Adipocyte (in vitro differentiated cells): ENCODE data around the gene SERPINC1.

Source experiments
- DNase-seq: peaks from one replicate; pipeline ENCODE4 v3.0.0-alpha.2; 2015; ENCODE audit warnings: low read depth
- H3K27me3 ChIP-seq: replicated peaks from 2 replicates; pipeline ENCODE4 v1.7.0; 2013; ENCODE audit warnings: mild to moderate bottlenecking, low read length, moderate library complexity; ENCODE audit not compliant: control insufficient read depth, insufficient read depth
- H3K36me3 ChIP-seq: 2 replicates; pipeline ENCODE4 v1.7.0; 2013; ENCODE audit warnings: low read length, mild to moderate bottlenecking, moderate library complexity; ENCODE audit not compliant: control insufficient read depth, insufficient read depth, severe bottlenecking
- H3K4me1 ChIP-seq: 2 replicates; pipeline ENCODE4 v1.7.0; 2013; ENCODE audit warnings: mild to moderate bottlenecking, low read length, moderate library complexity; ENCODE audit not compliant: control insufficient read depth, insufficient read depth
- H3K4me3 ChIP-seq: 2 replicates; pipeline ENCODE4 v1.7.0; 2013; ENCODE audit warnings: mild to moderate bottlenecking, low read length, moderate library complexity
- H3K9ac ChIP-seq: 2 replicates; pipeline ENCODE4 v1.7.0; 2013; ENCODE audit warnings: mild to moderate bottlenecking, low read length, moderate library complexity
- H3K9me3 ChIP-seq: 2 replicates; pipeline ENCODE4 v1.7.0; 2013; ENCODE audit warnings: mild to moderate bottlenecking, low read length, moderate library complexity; ENCODE audit not compliant: control insufficient read depth

The SERPINC1 gene

DNA sequence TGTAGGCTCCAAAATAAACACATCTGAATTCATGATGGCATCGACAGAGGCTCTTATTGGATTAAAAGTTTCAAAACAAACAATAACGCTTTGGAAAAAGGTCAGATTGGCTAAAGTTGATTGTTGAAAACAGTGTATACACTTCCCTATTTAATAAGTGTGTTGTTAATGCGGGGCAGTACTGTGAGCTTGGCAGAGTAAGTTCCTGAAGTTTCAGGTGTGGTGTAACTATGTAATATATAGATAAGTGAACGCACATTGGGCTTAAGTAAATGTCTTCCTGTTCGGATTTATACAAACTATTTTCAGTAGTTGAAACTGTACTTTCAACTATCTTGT lies 48.1 kb downstream of the SERPINC1 start:
- peak overlapping the region; percentile 95 for H3K9ac ChIP-seq
- peak overlapping the region; percentile 100 for H3K4me3 ChIP-seq
- H3K27me3 ChIP-seq: no peaks in the 10 kb centered on the region
- H3K36me3 ChIP-seq: peaks cover 46% of the 10 kb centered on the region
- no peak for DNase-seq
- peaks cover 41% of the 10 kb centered on the region for H3K4me1 ChIP-seq
- H3K9me3 ChIP-seq: no peaks in the 10 kb centered on the region

DNA sequence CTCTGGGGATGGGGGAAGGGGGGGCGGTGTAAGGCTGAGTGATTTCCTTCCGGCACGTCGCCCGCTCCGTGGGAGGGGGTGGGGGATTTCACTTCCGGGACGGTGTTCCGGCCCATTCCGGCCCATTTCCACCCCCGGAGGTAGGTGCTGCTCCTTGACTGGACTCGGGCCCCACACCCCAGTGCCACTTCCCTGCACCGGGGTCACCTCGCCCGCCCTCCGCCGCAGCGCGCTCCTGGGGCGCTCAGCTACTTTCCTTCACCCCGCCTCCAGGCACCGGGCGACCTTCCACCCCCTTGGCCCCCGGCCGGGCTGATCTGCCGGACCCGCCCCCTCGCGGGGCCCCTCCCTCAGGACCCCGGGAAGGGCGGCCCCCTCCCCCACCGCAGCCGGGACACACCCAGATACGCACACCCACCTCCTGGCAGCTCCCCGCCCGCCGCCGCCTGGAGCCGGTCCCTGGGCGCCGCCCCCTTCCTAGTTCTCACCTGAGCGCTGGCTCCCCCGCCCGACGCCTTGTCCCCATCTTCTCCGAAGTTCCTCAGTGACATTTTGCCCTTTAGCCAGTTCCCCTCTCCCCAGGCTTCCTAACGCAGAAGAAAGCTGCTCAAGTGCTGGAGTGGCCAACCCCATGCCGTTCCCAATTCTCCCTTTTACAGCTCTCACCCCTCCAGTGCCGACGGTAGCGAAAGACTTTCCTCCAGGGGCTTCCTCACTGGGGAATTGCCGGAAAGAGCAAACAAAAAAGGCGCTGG lies 48.7 kb downstream of the SERPINC1 start, which contains the start of gene ZBTB37:
Gene ZBTB37, plus strand, starts transcription at position 115 of the 755 bp plus-strand sequence. CDS start 1,846 bp downstream, outside the sequence.
- no peaks in the 10 kb centered on the region for H3K27me3 ChIP-seq
- peak; percentile 80 for DNase-seq
- H3K4me3 ChIP-seq: peak within 1 kb of the TSS; percentile 100
- peaks cover 48% of the 10 kb centered on the region for H3K36me3 ChIP-seq
- H3K9ac ChIP-seq: peak within 1 kb of the TSS; percentile 95
- no peaks in the 10 kb centered on the region for H3K9me3 ChIP-seq
- peaks cover 46% of the 10 kb centered on the region for H3K4me1 ChIP-seq

DNA sequence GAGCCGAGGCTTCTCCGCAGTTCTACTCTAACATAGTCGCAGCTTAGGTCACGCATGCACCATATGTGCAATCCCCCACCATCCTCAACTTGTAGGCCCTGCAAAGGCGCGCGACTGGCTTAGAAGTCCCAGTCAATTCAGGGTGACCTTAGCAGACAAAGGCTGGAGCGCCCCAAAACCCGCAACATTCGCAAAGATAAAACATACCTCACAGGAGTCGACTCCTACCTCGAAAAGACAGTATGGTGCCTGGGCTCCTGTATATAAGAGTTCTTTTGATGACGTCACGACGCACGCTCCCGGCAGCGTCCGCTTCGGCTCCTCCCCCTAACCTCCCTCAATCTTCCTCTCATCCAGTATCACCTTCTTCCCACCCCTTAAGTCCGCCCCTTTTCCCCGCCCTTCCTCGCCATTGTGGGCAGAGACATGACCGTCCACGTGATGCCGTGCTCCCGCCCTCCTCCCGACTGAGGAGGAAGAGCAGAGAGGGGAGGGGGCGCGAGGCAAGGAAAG lies 49.3 kb downstream of the SERPINC1 start, which contains the start of gene GAS5:
Gene GAS5, minus strand, starts transcription at position 237 of the 513 bp plus-strand sequence.
- peak; percentile 100 for DNase-seq
- Histone ChIP-seq H3K4me1 (peaks cover 49% of the 10 kb centered on the region), H3K9ac (peak within 1 kb of the TSS; percentile 95), H3K4me3 (peak within 1 kb of the TSS; percentile 100), H3K9me3 (no peaks in the 10 kb centered on the region), H3K27me3 (no peaks in the 10 kb centered on the region), H3K36me3 (peaks cover 54% of the 10 kb centered on the region)

DNA sequence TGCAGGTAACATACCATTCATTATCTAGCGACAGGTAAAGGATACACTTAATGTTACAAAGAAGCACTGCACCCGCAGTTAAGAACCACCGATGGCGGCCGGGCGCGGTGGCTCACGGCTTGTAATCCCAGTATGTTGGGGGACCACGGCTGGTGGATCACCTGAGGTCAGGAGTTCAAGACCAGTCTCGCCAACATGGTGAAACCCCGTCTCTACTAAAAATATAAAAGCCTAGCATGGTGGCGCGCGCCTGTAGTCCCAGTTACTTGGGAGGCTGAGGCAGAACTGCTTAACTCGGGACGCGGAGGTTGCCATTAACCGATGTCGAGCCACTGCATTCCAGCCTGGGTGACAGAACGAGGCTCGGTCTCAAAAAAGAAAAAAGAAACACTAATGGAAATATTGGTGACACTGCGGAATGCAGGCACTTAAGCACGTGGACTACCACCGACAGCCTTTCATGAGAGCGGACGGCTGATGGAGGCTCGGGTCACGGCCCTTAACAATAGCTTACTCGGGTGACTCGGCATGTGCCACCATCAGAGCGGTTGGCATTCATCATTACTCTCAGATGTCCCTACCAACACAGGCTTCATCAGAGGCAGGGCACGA lies 49.9 kb downstream of the SERPINC1 start:
- H3K9ac ChIP-seq: peak overlapping the region; percentile 95
- no peaks in the 10 kb centered on the region for H3K9me3 ChIP-seq
- peaks cover 60% of the 10 kb centered on the region for H3K36me3 ChIP-seq
- H3K27me3 ChIP-seq: no peaks in the 10 kb centered on the region
- peak overlapping the region; percentile 100 for H3K4me3 ChIP-seq
- peaks cover 49% of the 10 kb centered on the region for H3K4me1 ChIP-seq
- DNase-seq: no peak

DNA sequence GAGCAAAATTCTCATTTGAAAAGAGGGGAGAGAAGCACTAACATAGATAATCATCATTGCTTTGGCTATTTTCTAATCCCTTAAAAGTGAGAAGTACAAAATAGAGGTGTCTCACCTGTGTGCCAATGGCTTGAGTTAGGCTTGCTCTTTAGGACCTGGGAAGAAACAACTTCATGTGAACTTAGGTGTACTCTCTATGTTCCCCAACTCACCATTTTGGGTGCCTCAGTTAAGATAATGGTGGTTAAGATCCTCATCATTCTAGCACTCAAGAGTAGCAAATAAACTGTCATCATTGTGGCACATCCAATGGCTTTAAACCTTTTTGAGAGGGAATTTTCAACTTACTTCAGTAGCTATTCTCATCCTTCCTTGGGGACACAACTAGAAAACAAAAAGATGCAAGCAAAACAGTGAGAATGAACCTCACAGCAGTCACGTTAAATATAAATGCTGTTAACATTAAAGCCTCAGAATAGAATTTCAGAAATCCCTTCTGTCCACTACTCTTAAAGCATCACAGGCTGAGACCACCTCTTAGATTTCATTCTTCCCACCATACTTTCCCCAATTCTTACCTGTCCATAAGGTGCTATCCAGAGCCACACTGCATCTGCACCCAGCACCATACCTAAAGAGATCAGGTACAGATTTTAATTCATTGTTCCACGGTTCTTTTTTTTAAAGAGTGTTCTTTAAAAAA lies 50.6 kb downstream of the SERPINC1 start:
- peak overlapping the region; percentile 95 for H3K9ac ChIP-seq
- peaks cover 49% of the 10 kb centered on the region for H3K4me1 ChIP-seq
- DNase-seq: no peak
- no peaks in the 10 kb centered on the region for H3K27me3 ChIP-seq
- peaks cover 62% of the 10 kb centered on the region for H3K36me3 ChIP-seq
- peak overlapping the region; percentile 100 for H3K4me3 ChIP-seq
- no peaks in the 10 kb centered on the region for H3K9me3 ChIP-seq

DNA sequence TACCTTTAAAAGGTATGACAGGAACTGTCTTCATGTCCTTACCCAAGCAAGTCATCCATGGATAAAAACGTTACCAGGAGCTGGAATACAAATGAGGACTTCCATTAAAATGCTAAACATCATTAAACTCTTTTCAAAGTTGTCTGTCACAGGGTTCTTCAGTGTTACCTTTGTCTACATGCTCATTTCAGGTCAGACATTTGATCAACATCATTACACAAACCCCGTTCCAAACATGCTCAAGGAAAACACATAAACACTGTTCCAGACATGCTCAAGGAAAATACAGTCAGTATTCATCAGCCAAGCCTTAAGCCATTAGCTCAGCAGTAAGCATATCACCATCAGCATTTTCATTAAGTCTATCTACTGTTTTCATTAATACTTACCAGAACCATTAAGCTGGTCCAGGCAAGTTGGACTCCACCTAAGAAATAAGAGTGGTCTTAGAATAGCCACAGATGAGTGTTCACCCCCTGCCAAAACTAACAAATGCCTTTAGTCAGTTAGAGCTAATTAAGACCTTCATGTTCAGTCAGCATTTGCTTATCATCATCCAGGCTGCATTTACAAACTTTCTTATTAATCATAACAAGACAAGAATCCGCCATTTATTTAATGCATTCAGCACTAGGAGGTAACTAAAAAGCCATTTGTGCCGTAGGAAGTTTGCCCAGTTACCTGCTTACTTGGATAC lies 51.5 kb downstream of the SERPINC1 start:
- Histone ChIP-seq H3K9me3 (no peaks in the 10 kb centered on the region), H3K27me3 (no peaks in the 10 kb centered on the region), H3K9ac (peak overlapping the region; percentile 95), H3K4me3 (peak overlapping the region; percentile 100), H3K4me1 (peaks cover 49% of the 10 kb centered on the region), H3K36me3 (peaks cover 56% of the 10 kb centered on the region)
- no peak for DNase-seq

DNA sequence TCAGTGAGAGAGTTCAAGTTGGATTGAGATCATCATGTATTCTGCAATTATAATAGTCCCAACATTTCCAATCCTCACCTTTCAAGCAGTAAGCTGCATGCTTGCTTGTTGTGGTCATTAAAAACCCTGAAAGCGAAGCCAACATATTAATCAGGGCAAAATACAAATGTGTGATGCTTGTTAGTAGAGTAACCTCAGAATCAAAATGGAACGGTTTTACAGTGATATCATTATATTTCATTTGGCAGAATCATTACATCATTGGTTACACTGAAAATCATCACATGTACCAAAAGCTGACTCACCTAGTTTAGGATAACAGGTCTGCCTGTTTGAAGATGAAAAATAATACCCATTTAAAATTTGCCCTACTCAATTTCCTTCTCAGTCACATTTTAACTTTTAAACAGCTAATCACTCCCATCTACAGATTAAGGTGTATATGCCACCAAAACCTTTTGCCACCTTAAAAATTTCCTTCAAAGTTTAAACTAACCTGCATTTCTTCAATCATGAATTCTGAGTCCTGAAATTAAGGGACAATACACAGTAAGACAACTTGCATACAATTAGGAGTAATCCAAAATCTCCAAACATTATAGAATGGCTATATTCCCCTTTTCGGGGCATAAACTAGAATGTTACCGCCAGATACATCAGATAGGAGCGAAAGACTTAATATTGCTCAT lies 52.8 kb downstream of the SERPINC1 start:
- Histone ChIP-seq H3K4me3 (peak overlapping the region; percentile 100), H3K4me1 (peaks cover 40% of the 10 kb centered on the region), H3K9ac (peak overlapping the region; percentile 39), H3K27me3 (no peaks in the 10 kb centered on the region), H3K9me3 (no peaks in the 10 kb centered on the region), H3K36me3 (peaks cover 56% of the 10 kb centered on the region)
- DNase-seq: no peak

DNA sequence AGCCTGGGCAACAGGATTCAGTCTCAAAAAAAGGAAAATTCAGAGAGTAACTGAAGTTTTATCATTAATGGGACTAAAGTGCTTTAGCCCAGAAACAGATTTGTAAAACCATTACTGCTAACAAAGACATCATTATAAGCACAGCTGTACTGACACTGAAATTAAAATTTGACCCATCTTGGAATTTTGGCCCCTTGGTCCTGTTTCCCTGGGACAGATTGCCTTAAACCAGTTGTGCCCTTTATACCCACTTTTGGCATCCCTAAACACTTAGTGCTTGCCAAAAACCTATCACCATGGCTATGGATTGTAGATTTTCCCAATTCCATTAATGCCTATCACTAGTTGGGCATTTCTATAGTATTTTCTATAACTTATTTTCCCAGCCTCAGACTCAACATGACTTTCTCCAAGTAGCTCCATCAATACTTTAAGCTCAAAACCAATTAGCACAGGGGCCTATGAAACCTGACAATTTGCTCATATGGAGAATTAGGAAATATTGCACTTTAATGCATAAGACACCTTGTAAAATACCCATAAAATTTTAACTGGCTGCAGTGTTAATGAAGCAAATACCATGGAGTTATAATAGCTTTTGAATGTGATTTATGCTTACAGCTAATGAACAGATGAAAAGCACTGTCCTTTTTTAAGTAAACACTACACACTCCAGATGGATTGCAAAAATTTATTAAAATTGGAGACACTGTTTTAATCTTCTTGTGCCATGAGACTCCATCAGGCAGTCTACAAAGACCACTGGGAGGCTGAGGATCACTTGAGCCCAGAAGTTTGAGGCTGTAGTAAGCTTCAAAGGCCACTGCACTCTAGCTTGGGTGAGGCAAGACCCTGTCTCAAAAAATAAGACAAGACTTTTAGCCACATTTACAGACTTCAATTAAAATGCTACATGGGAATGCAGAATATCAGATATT lies 53.6 kb downstream of the SERPINC1 start:
- Histone ChIP-seq H3K4me3 (peak overlapping the region; percentile 100), H3K4me1 (peaks cover 34% of the 10 kb centered on the region), H3K36me3 (peaks cover 60% of the 10 kb centered on the region), H3K9ac (peak overlapping the region; percentile 39), H3K9me3 (no peaks in the 10 kb centered on the region), H3K27me3 (no peaks in the 10 kb centered on the region)
- no peak for DNase-seq

DNA sequence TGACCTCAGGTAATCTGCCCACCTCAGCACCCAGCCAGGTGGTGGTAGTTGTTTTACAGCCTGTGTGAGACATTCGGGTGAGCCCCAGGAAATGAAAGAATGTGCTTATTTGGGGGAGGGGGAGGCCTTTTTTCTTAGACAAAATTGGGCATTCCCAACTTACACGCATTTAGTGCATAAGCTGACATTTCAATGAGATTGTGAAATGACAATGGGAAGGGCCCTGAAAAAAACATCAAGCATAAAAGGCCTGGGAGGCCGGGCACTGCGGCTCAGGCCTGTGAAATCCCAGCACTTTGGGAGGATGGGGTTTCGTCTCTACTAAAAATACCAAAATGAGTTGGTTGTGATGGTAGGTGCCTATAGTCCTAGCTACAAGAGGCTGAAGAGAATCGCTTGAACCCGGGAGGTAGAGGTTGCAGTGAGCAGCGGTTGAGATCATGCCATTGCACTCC lies 54.3 kb downstream of the SERPINC1 start:
- Histone ChIP-seq H3K36me3 (peaks cover 67% of the 10 kb centered on the region), H3K27me3 (no peaks in the 10 kb centered on the region)

More for the DNA sequence above, 54.3 kb downstream of the SERPINC1 start:
- H3K4me3 ChIP-seq: no peak overlapping the region
- DNase-seq: no peak
- H3K4me1 ChIP-seq: peaks cover 34% of the 10 kb centered on the region
- no peaks in the 10 kb centered on the region for H3K9me3 ChIP-seq
- no peak overlapping the region for H3K9ac ChIP-seq
